Lung (tissue), 12 donors: Measurements from ENCODE around the gene EPM2A. TPM values are rescaled to one million over a fixed set of nuclear protein-coding genes. Genes with fewer than 3 reads are reported as not detected.

Source experiments
- ATAC-seq: fragments of 200-7000 bp; cut with Tn5 transposase; one replicate; pipeline ENCODE4 v1.9.1; 2020; ENCODE audit warnings: moderate number of reproducible peaks; ENCODE audit not compliant: insufficient read depth, low FRiP score
- DNase-seq, 3 donors: peaks; one replicate each; pipeline ENCODE4 v3.0.0-alpha.2; 2013 to 2017
- H3K27ac ChIP-seq, 2 donors: one replicate each; pipeline ENCODE4 v1.5.1; 2013; ENCODE audit warnings: mild to moderate bottlenecking in 2 of 2, moderate library complexity in 2 of 2, control low read depth in 1 of 2, inconsistent platforms in 1 of 2, low read depth in 1 of 2, low read length in 1 of 2
- H3K27me3 ChIP-seq, 3 donors: one replicate each; pipeline ENCODE4 v1.5.1; 2013; ENCODE audit warnings: low read length in 2 of 3; ENCODE audit not compliant: control insufficient read depth in 3 of 3, insufficient read depth in 3 of 3
- H3K36me3 ChIP-seq, 4 donors: one replicate each; pipeline ENCODE4 v1.5.1; 2013; ENCODE audit warnings: low read length in 4 of 4, mild to moderate bottlenecking in 1 of 4, moderate library complexity in 1 of 4; ENCODE audit not compliant: control insufficient read depth in 4 of 4, insufficient read depth in 4 of 4
- H3K4me1 ChIP-seq, 5 donors: one replicate each; pipeline ENCODE4 v1.5.1; 2013; ENCODE audit warnings: low read length in 5 of 5, mild to moderate bottlenecking in 2 of 5, moderate library complexity in 1 of 5; ENCODE audit not compliant: control insufficient read depth in 5 of 5, insufficient read depth in 5 of 5
- H3K4me3 ChIP-seq: one replicate; pipeline ENCODE4 v1.5.1; 2013; ENCODE audit warnings: mild to moderate bottlenecking, control low read depth, moderate library complexity
- H3K9ac ChIP-seq, 2 donors: one replicate each; pipeline ENCODE4 v1.5.1; 2013; ENCODE audit warnings: low read length in 2 of 2, control low read depth in 1 of 2; ENCODE audit not compliant: insufficient read depth in 1 of 2
- H3K9me3 ChIP-seq, 4 donors: one replicate each; pipeline ENCODE4 v1.5.1; 2013; ENCODE audit warnings: low read length in 3 of 4, mild to moderate bottlenecking in 1 of 4, moderate library complexity in 1 of 4; ENCODE audit not compliant: control insufficient read depth in 4 of 4, insufficient read depth in 3 of 4
- WGBS, 2 donors: extraction: QIAGEN DNeasy Blood & Tissue Kit; methylation state at CpG; one replicate each; pipeline ENCODE4 v1.1.7; 2013; 5-methylcytosine and 5-hydroxymethylcytosine counted together
- polyA plus RNA-seq, 2 donors: library from polyadenylated mRNA; stranded (reverse); fragments of 200-250 nt; gene quantifications; one replicate each; pipeline ENCODE4 v1.2.1, GENCODE V29; 2013
- total RNA-seq, 2 donors: library from RNA; depleted of rRNA in 1 of 2; stranded (reverse); fragments of >200 nt in 1 of 2; gene quantifications; one replicate each; pipeline ENCODE4 v1.2.1, GENCODE V29; 2014 to 2021
- TF ChIP-seq, protein P1 (sequence below): IDR thresholded peaks from 2 replicates; pipeline ENCODE4 v1.5.1; 2012; ENCODE audit warnings: mild to moderate bottlenecking; ENCODE audit errors: control extremely low read depth, extremely low read depth
- donor health status: control.
- donor health status: control.
- donor health status: Bipolar disorder and iron deficiency.
- donor health status: healthy.
- donor health status: DM: yes; HTN: yes; CAD: no.

EPM2A gene
- total and polyA plus RNA-seq, 4 donors, result 2.8 to 13.3 (median 5.0) TPM

DNA sequence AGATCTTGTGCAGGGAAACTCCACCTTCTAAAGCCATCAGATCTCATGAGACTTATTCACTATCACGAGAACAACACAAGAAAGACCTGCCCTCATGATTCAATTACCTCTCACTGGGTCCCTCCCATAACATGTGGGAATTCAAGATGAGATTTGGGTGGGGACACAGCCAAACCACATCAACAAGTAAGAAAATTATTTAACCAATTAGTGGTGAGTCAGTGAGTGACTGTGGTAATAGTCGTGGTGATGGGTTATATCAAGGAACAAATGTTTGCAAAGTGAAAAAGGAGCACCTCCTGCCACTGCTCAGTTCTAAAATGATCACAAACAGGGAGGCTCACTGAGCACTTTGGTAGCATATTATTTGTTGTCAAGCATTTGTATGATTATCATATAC is 20.6 kb downstream of the EPM2A start:
- Histone ChIP-seq H3K4me1 (no peaks in the 10 kb centered on the region), H3K4me3 (no peak overlapping the region), H3K27me3 (no peaks in the 10 kb centered on the region), H3K36me3 (no peaks in the 10 kb centered on the region), H3K27ac (no peak overlapping the region), H3K9me3 (peaks cover 0 to 3% (median 0%) of the 10 kb centered on the region in 4 donors), H3K9ac (no peak overlapping the region)
- 88 to 91% methylated on average over 2 of the region's 2 CpGs for WGBS, 2 donors
- DNase-seq (no peak), ATAC-seq (no peak)
- TF ChIP-seq, protein P1, sequence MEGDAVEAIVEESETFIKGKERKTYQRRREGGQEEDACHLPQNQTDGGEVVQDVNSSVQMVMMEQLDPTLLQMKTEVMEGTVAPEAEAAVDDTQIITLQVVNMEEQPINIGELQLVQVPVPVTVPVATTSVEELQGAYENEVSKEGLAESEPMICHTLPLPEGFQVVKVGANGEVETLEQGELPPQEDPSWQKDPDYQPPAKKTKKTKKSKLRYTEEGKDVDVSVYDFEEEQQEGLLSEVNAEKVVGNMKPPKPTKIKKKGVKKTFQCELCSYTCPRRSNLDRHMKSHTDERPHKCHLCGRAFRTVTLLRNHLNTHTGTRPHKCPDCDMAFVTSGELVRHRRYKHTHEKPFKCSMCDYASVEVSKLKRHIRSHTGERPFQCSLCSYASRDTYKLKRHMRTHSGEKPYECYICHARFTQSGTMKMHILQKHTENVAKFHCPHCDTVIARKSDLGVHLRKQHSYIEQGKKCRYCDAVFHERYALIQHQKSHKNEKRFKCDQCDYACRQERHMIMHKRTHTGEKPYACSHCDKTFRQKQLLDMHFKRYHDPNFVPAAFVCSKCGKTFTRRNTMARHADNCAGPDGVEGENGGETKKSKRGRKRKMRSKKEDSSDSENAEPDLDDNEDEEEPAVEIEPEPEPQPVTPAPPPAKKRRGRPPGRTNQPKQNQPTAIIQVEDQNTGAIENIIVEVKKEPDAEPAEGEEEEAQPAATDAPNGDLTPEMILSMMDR, result no peak

DNA sequence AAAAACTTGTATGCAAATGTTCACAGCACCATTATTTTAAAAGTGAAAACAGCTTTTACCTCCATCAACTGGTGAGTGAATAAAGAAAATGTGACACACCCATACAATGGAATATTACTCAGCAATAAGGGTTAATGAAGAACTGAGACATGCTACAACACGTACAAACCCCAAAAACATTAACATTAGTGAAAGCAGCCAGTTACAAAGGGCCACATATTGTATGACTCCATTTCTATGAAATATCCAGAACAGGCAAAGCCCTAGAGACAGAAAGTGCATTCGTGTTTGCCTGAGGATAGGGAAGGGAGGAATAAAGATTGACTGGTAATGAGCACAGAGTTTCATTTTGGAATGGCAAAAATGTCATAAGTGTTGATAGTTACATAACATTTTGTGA is 21.5 kb downstream of the EPM2A start:
- no peak overlapping the region for H3K4me3 ChIP-seq
- H3K36me3 ChIP-seq, result no peaks in the 10 kb centered on the region
- TF ChIP-seq, protein P1, result no peak
- WGBS, 2 donors, result 93 to 94% methylated on average over 2 of the region's 2 CpGs
- no peak overlapping the region for H3K27ac ChIP-seq
- H3K4me1 ChIP-seq, result no peaks in the 10 kb centered on the region
- H3K9ac ChIP-seq, result no peak overlapping the region
- peaks cover 0 to 3% (median 0%) of the 10 kb centered on the region in 4 donors for H3K9me3 ChIP-seq
- ATAC-seq (no peak), DNase-seq (no peak)
- H3K27me3 ChIP-seq, result no peaks in the 10 kb centered on the region

DNA sequence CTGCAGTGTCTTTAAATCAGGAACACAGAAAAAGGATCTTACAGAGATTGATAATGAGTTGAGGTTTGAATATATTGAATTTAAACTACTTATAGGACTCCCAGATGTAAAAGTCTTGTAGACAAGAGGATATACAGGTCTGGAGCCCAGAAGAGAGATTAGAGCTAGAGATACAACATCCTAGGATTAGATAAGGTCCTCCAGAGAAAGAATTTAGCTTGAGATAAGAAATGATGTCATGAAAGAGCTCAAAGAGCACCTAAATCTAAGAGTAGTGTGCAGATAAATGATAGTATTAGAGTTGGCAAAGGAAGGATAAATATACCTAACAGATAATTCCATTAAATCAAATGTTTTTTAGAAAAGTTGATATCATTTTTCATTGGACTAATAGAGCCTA is 23.9 kb downstream of the EPM2A start:
- TF ChIP-seq, protein P1, result no peak
- no peak overlapping the region for H3K27ac ChIP-seq
- no peak for DNase-seq
- ATAC-seq, result no peak
- peaks cover 0 to 8% (median 0%) of the 10 kb centered on the region in 4 donors for H3K9me3 ChIP-seq
- no peaks in the 10 kb centered on the region for H3K27me3 ChIP-seq
- no peak overlapping the region for H3K9ac ChIP-seq
- no peaks in the 10 kb centered on the region for H3K36me3 ChIP-seq
- no peak overlapping the region for H3K4me3 ChIP-seq
- no peaks in the 10 kb centered on the region for H3K4me1 ChIP-seq

DNA sequence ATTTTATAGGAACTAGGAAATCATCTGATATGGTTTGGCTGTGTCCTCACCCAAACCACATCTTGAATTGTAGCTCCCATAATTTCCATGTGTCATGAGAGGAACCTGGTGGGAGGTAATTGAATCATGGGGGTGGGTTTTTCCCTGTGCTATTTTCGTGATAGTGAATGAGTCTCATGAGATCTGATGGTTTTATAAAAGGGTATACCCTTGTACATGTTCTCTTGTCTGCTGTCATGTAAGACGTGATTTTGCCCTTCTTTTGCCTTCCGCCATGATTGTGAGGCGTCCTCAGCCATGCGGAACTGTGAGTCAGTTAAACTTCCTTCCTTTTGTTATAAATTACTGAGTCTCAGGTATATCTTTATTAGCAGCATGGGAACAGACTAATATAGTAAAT is 27.9 kb downstream of the EPM2A start:
- Histone ChIP-seq H3K36me3 (no peaks in the 10 kb centered on the region), H3K4me3 (no peak overlapping the region), H3K9ac (no peak overlapping the region), H3K27me3 (no peaks in the 10 kb centered on the region), H3K27ac (no peak overlapping the region), H3K9me3 (peaks cover 0 to 6% (median 0%) of the 10 kb centered on the region in 4 donors), H3K4me1 (peaks cover 0 to 6% (median 0%) of the 10 kb centered on the region in 5 donors)
- DNase-seq (no peak), ATAC-seq (no peak)
- TF ChIP-seq, protein P1, result no peak
- WGBS, 2 donors, result 95 to 98% methylated on average over 5 of the region's 5 CpGs
